GM18951 (cell line): ENCODE results near the gene ITM2B.
A peak's percentile ranks its signal among the peaks of the same experiment; 100 is the strongest.

ENCODE experiments used
- POLR2A ChIP-seq: IDR thresholded peaks from 4 replicates; pipeline ENCODE4 v1.6.1; 2011; ENCODE audit warnings: mild to moderate bottlenecking; ENCODE audit not compliant: insufficient read length, insufficient read depth; ENCODE audit errors: extremely low read depth
- in situ Hi-C: fragments of 300-500 bp; cut with MboI; formaldehyde crosslinking; loops from one replicate; pipeline ENCODE4 v1.12.0; 2022; ENCODE audit warnings: low sequenced_read_pairs, mixed read lengths, inconsistent platforms; ENCODE audit not compliant: unreplicated experiment

ITM2B gene

GRCh38 chr13:48296528-48296927, 63.5 kb downstream of the ITM2B start:
- in situ Hi-C loops: no loop called here
- TF ChIP-seq POLR2A: no peak

GRCh38 chr13:48297131-48297786, 64.3 kb downstream of the ITM2B start:
- no peak for TF ChIP-seq POLR2A
- in situ Hi-C loops: no loop called here

- no peak for TF ChIP-seq POLR2A
- in situ Hi-C loops: no loop called here
Observed at GRCh38 chr13:48299591-48299990, 66.6 kb downstream of the ITM2B start.

DNA sequence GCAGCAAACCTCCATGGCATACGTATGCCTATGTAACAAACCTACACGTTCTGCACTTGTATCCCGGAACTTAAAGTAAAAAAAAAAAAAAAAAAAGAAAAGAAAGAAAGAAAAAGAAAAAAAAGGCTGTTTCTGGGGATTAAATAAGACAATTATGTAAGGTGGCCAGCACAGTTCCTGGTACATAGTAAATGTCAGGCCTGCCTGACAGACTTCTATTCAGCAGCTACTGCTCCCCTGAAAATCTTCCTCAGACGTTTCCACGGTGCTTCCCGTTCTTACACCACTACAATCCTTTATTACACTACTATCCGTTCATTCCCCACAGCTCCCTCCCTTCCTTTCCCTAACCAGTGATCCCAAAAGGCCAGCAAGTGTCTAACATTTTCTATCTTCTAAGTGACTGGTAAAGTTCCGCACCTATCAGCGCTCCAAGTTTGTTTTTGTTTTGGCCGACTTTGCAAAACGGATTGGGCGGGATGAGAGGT, 69.9 kb downstream of the ITM2B start:
- in situ Hi-C loops: no loop called here
- TF ChIP-seq POLR2A: no peak

DNA sequence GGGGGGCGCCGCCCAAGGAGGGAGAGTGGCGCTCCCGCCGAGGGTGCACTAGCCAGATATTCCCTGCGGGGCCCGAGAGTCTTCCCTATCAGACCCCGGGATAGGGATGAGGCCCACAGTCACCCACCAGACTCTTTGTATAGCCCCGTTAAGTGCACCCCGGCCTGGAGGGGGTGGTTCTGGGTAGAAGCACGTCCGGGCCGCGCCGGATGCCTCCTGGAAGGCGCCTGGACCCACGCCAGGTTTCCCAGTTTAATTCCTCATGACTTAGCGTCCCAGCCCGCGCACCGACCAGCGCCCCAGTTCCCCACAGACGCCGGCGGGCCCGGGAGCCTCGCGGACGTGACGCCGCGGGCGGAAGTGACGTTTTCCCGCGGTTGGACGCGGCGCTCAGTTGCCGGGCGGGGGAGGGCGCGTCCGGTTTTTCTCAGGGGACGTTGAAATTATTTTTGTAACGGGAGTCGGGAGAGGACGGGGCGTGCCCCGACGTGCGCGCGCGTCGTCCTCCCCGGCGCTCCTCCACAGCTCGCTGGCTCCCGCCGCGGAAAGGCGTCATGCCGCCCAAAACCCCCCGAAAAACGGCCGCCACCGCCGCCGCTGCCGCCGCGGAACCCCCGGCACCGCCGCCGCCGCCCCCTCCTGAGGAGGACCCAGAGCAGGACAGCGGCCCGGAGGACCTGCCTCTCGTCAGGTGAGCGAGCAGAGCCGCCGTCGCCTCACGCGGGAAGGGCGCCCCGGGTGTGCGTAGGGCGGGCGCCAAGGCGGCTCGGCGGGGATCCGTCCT, 70.5 kb downstream of the ITM2B start, which contains the start of gene RB1:
Gene RB1, plus strand, starts transcription at position 393 of the 784 bp plus-strand sequence. Its CDS starts 162 bp downstream, at position 555.
- in situ Hi-C loops: no loop called here
- peak; percentile 93 for TF ChIP-seq POLR2A

DNA sequence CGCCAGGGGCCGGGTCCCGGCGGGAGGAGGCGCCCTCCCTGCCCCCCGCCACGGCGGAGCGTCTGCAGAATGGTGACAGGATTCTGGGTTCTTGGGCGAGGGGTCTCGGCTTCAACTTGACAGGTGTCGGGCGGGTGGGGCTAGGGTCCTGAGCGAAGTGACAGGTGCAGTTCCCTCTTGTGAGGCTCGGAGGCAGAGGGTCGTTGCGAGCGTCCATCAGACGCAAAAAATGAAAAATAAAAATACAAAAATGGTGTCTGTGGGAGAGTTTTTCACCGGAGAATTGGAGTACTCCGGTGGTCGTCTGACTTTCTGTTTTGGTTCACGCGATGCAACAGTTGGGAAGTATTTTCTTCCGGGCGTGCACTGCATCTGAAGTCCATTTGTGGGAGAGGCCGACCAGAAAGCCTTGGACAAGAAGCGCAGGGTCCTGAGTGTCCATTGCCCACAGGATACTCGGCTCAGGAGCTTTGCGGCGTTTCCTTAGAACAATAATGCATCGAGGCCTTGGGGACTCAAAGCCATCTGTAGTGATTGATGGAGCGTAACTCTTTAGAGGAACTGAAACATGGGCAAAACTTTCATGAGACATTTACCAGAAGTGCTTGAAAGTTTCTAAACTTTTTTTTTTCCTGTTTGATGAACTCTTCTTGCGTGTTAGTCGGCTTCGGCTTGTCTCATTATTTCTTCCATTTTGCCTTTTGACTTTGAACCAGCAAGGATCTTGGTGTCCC, 71.3 kb downstream of the ITM2B start:
- in situ Hi-C loops: no loop called here
- peak; percentile 64 for TF ChIP-seq POLR2A

GRCh38 chr13:48311223-48311622, 78.2 kb downstream of the ITM2B start:
- in situ Hi-C loops: no loop called here
- TF ChIP-seq POLR2A: no peak

- in situ Hi-C loops: no loop called here
Observed at GRCh38 chr13:48315969-48316650, 83.1 kb downstream of the ITM2B start.

DNA sequence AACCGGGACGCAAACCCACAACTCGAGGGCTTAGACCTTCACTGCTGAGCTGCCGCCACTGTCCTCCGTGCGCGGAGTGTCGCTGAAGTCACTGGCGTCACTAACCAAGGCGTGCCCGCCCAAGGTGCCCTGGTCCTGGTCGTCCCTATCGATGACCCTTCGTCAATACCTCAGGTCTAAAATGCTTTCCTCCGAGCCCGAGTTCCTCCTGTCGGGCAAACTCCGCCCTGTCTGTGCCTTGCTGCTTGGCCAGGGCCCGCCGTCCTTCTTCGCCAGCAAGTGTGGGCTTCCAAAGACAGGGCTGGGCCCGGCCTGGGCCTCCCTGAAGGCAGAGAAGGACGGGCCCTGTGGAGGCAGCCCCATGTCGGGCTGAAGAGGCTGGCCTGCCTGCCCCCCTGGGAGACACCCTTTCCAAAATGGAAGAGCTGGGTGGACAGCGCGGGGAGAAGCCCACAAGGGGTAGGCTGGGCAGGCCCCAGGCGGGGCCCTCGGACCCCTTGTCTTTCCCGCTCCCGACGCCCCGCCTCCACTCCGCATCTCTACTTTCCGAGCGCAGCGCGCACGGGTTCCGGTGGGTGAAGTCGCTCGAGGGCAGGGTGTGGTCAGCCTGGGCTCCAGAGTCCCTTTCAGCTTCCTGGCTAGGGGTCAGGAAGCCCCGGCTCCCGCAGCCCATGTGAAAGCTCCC, 84.0 kb downstream of the ITM2B start:
- no peak for TF ChIP-seq POLR2A
- in situ Hi-C loops: no loop called here

More at GRCh38 chr13:48315969-48316650, 83.1 kb downstream of the ITM2B start:
- no peak for TF ChIP-seq POLR2A

GRCh38 chr13:48317511-48318376, 84.7 kb downstream of the ITM2B start:
- TF ChIP-seq POLR2A: no peak
- in situ Hi-C loops: no loop called here

DNA sequence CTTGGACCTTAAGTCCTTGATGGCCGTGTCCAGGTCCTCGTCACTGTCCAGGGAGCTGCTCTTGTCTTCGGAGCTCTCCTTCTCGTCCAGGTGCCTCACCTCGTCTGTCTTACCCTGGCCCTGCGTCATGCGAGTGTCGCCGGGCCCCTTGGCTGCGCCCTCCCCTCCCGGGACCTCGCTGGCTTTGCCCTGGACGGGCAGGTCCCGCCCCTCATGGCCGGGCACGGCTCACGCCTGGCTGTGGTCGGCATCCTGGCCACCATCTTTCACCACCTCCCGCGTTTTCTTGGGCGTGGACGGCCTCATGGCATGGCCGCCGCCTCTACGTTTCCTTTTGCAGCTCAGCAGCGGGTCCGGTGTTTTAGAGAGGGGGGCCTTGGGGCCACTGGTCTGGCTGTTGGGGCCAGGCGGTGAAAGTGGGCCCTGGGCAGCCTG, 85.4 kb downstream of the ITM2B start:
- TF ChIP-seq POLR2A: peak; percentile 18

More for the DNA sequence above, 85.4 kb downstream of the ITM2B start:
- in situ Hi-C loops: no loop called here
